Effector CD8-positive, alpha-beta T cell (primary cell): ENCODE results near the gene XRCC5.
A peak's percentile ranks its signal among the peaks of the same experiment; 100 is the strongest.
"Not testable (repeated sequence)": the region's sequence is repeated elsewhere in the genome, so short reads cannot be mapped to it uniquely, and the experiment has no call there.

Source experiments
- DNase-seq: peaks from one replicate; lab custom pipeline; 2025; lab: John Stamatoyannopoulos, UW

XRCC5 gene

GRCh38 chr2:216118474-216118873 is 9.3 kb downstream of the XRCC5 start:
- DNase-seq: no peak

GRCh38 chr2:216119146-216119545 is 10.0 kb downstream of the XRCC5 start:
- DNase-seq: no peak

- no peak for DNase-seq
Observed at GRCh38 chr2:216119986-216120385, 10.8 kb downstream of the XRCC5 start.

GRCh38 chr2:216121255-216121654 is 12.1 kb downstream of the XRCC5 start:
- no peak for DNase-seq

- no peak for DNase-seq
Observed at GRCh38 chr2:216126943-216127342, 17.8 kb downstream of the XRCC5 start.

GRCh38 chr2:216130346-216130971 is 21.3 kb downstream of the XRCC5 start:
- DNase-seq: no peak

- DNase-seq: no peak
Observed at GRCh38 chr2:216131175-216131926, 22.2 kb downstream of the XRCC5 start.

- no peak for DNase-seq
Observed at GRCh38 chr2:216132585-216132984, 23.4 kb downstream of the XRCC5 start.

GRCh38 chr2:216133397-216133796 is 24.2 kb downstream of the XRCC5 start:
- DNase-seq: no peak

- no peak for DNase-seq
Observed at GRCh38 chr2:216134958-216135541, 25.9 kb downstream of the XRCC5 start.

- peak; percentile 1 for DNase-seq
Observed at GRCh38 chr2:216139884-216140283, 30.7 kb downstream of the XRCC5 start.

GRCh38 chr2:216141516-216141915 is 32.4 kb downstream of the XRCC5 start:
- not testable (repeated sequence) for DNase-seq

- no peak for DNase-seq
Observed at GRCh38 chr2:216142540-216142939, 33.4 kb downstream of the XRCC5 start.

GRCh38 chr2:216144372-216144771 is 35.2 kb downstream of the XRCC5 start:
- no peak for DNase-seq

- no peak for DNase-seq
Observed at GRCh38 chr2:216144857-216145256, 35.7 kb downstream of the XRCC5 start.

GRCh38 chr2:216146573-216146972 is 37.4 kb downstream of the XRCC5 start:
- no peak for DNase-seq

- no peak for DNase-seq
Observed at GRCh38 chr2:216147172-216148131, 38.3 kb downstream of the XRCC5 start.

- DNase-seq: no peak
Observed at GRCh38 chr2:216148983-216149382, 39.8 kb downstream of the XRCC5 start.

- DNase-seq: no peak
Observed at GRCh38 chr2:216149741-216150140, 40.6 kb downstream of the XRCC5 start.

- DNase-seq: no peak
Observed at GRCh38 chr2:216151313-216152025, 42.3 kb downstream of the XRCC5 start.

- no peak for DNase-seq
Observed at GRCh38 chr2:216155954-216156353, 46.8 kb downstream of the XRCC5 start.
